ENCODE data around the gene AMMECR1.

GRCh38 chrX:110326712-110327111, 8.8 kb upstream of the AMMECR1 start:
- TF ChIP-seq, protein P1, sequence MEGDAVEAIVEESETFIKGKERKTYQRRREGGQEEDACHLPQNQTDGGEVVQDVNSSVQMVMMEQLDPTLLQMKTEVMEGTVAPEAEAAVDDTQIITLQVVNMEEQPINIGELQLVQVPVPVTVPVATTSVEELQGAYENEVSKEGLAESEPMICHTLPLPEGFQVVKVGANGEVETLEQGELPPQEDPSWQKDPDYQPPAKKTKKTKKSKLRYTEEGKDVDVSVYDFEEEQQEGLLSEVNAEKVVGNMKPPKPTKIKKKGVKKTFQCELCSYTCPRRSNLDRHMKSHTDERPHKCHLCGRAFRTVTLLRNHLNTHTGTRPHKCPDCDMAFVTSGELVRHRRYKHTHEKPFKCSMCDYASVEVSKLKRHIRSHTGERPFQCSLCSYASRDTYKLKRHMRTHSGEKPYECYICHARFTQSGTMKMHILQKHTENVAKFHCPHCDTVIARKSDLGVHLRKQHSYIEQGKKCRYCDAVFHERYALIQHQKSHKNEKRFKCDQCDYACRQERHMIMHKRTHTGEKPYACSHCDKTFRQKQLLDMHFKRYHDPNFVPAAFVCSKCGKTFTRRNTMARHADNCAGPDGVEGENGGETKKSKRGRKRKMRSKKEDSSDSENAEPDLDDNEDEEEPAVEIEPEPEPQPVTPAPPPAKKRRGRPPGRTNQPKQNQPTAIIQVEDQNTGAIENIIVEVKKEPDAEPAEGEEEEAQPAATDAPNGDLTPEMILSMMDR (IDR thresholded peaks at IDR 0.05 in 8 of 11, conservative IDR thresholded peaks at IDR 0.05 in 3 of 11), result no peak
- no peak for TF ChIP-seq POLR2AphosphoS5 (IDR thresholded peaks at IDR 0.05)
- no peak for TF ChIP-seq POLR2A (IDR thresholded peaks at IDR 0.05)
